ENCODE results near the gene C10orf71.

- no peak for TF ChIP-seq REST (tag by site-specific recombination; IDR thresholded peaks at IDR 0.05)
- TF ChIP-seq TCF7L2 (IDR thresholded peaks at IDR 0.05; ENCODE audit: borderline replicate concordance, low read depth, low read length), result no peak
- TF ChIP-seq CTCF (tag by site-specific recombination; IDR thresholded peaks at IDR 0.05), result no peak
- TF ChIP-seq ZNF274 (IDR thresholded peaks at IDR 0.05; ENCODE audit: low read length), result no peak
- no peak for TF ChIP-seq ZNF274 (tag by site-specific recombination; IDR thresholded peaks at IDR 0.05; ENCODE audit: borderline replicate concordance)
These were observed 15.8 kb downstream of the C10orf71 start for GRCh38 chr10:49314806-49315205.
